Measurements from ENCODE around the gene TREML2.
"Not testable (repeated sequence)": the region's sequence is repeated elsewhere in the genome, so short reads cannot be mapped to it uniquely, and the experiment has no call there.

TREML2 gene, protein sequence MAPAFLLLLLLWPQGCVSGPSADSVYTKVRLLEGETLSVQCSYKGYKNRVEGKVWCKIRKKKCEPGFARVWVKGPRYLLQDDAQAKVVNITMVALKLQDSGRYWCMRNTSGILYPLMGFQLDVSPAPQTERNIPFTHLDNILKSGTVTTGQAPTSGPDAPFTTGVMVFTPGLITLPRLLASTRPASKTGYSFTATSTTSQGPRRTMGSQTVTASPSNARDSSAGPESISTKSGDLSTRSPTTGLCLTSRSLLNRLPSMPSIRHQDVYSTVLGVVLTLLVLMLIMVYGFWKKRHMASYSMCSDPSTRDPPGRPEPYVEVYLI

GRCh38 chr6:41200901-41201763, at the start of gene TREML2:
Gene TREML2 (minus strand): TSS chr6:41201149. CDS start chr6:41201008, 141 bp downstream.
- peak; percentile 76 for DNase-seq

DNA sequence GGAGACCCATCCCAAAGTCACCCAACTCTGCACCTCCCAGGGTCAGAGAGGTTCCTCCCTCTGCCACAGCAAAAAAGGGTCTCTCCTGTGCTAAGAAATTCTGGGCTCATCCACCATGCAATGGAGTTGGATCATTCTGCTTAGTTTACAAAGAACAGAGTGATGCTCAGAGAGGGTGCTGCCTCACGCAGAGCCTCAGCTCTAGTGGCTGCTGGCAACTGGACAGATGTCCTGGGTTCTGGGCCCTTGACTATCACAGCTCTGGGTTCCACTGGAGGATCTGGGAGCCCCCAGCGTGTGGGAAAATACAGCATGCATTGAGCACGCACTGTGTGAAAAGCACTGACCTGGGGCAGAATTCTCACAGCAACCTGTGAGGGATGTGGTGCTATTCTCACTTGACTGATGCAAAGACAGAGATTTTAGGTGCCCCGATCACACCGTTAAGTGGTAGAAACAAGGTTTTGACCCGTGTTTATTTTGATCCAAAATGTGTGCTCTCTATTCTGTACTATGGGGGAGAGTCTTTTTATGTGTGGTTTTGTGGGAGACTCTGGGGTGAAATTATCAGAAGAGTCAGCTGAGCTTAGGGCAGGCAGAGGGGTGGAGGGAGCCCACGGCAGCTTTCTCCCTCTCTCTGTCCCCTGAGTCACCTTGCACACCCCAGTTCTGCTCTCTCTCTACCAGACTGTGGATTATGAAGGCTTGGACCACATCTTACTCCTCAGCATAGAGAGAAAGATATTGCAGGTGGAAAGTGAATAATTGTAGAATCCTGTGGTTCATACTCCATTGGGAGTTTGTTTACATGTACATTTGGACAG, 47.1 kb upstream of the TREML2 start:
- DNase-seq = no peak

DNA sequence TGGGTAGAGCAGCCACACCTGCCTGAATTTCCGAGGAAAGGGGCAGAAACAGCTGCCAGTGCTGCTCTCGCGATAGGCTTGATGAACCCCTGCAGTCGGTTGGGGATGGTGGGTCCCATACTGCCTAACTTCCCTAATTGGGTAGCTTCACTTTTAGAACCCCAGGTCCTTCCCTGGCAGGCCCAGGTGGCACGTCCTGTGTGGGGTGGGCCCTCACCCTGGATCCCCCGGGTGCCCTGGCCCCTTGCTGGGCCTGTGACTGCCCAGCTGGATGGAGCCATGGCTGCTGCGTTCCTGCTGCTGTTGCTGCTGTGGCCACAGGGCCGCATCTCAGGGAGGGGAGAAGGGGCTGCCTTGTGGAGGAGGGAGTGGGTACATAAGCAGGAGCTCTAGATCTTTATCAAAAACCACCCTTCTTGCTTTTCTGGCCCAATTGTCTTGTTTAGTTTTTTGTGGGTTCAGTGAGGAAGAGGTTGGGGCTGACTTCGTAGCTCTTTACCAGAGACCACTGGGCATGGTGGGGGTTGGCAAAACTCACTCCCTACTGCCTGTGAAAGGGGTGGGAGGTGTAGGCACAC, 46.4 kb upstream of the TREML2 start:
- DNase-seq = no peak

- not testable (repeated sequence) for DNase-seq
Observed at GRCh38 chr6:41246529-41246928, 45.6 kb upstream of the TREML2 start.

DNA sequence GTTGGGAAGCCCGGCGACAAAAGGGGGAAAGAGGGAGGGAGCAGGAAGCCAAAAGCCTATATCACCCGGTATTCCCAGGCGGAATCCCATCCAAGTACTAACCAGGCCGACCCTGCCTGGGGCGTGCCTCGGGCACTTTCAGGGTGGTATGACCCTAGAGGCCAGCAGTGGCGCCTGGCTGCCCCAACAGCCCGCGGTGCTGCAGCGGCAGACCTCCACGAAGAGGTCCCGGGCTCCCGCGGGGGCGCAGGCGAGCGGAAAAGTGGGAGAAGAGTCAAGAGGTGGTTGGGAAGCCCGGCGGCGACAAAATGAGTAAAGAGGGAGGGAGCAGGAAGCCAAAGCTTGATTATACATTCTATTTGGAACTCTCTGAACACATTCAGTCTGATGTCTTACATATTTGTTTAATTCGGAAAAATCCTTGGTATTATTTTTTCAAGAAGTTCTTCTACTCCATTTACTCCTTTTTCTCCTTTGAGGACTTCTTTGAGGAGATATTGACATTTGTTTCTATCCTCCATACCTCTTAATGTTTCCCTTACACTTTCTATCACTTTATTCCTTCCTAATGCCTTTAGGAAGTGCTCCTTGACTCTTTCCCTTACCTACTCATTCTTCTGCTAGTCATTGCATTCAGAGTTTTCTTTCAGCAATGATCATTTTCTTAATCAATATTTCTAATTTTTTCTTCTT, 38.7 kb upstream of the TREML2 start:
- DNase-seq = no peak

GRCh38 chr6:41237128-41237527, 36.2 kb upstream of the TREML2 start:
- DNase-seq = peak; percentile 42

DNA sequence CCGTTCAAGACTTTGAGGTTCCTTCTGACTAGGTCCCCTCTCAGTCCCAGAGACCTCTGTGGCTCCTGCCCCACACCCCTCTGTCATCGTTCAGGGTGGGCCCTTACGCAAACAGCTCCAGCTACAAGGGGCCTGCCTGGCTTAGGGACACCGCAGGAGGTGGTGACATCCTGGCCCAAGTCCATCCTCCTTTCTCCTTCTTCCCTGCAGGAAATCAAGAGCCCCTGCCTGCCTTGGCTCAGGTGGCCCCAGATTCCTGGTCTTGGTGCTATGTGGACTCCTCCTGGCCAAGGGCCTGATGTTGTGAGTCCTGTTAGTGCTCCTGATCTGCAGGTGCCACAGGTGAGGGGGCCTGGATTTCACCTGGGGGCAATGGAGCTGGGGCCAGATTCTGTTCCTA, 35.3 kb upstream of the TREML2 start:
- no peak for DNase-seq

- DNase-seq = no peak
Observed at GRCh38 chr6:41232667-41233066, 31.7 kb upstream of the TREML2 start.

GRCh38 chr6:41231246-41231645, 30.3 kb upstream of the TREML2 start:
- no peak for DNase-seq

DNA sequence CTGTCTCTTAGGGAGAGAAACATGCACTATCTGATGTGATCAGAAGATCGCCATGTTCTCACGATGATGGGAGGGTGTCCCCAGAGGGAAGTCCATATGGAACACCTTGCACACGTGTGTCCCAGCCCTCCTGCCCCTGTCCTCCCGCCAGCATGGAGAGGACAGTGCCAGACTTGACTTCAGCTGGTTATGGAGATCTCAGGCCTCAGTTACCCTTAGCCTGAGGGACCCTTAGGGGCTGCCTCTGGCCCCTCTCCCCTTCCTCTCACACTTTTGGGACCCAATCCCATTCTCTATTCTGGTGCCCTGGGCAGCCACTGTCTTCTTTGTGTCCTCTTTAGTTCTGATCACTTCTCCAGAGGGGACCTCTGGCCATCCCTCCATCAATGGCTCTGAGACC, 28.8 kb upstream of the TREML2 start:
- no peak for DNase-seq

- no peak for DNase-seq
Observed at GRCh38 chr6:41228616-41229015, 27.7 kb upstream of the TREML2 start.

DNA sequence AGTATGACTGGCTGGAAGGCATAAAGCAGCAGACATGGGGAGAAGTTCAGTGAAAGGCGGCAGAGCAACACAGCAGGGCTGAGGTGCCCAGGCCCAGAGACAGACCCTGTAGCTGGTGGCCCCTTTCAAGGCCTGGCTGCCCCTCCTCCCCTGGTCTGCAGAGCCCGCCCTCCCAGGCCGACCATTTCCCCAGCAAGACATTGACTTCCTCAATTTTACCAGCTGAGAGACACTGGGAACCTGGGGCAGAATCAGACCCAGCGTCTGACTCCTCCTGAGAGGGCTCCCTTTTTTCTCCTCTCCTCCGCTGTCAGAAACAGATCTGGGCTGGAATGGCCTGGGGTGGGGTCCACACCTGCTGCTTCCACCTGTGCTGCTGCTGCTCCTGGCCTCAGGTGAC, 27.1 kb upstream of the TREML2 start, which contains the start of gene TREML4:
Gene TREML4, plus strand, starts transcription at position 254 of the 400 bp plus-strand sequence. Its CDS starts 79 bp downstream, at position 333.
- DNase-seq = no peak

DNA sequence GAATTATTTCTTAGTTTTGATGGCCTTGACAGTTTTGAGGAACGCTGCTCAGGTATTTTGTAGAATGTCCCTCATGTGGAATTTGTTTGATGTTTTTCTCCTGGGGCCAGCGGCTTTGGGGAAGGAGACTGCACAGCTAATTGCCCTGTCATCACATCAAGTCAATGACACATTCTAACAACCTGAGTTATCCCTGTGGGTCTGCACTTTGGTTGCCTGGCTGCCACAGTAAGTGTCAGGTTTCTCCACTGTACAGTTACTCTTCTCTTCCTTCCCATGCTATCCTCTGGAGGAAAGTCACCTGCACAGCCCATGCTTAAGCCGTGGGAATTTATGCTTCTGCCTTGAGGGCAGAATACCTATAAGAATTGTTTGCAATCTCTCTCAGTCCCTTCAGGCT, 25.8 kb upstream of the TREML2 start:
- no peak for DNase-seq

- DNase-seq = no peak
Observed at GRCh38 chr6:41224800-41225199, 23.9 kb upstream of the TREML2 start.

GRCh38 chr6:41222513-41222912, 21.6 kb upstream of the TREML2 start:
- DNase-seq = peak; percentile 45

DNA sequence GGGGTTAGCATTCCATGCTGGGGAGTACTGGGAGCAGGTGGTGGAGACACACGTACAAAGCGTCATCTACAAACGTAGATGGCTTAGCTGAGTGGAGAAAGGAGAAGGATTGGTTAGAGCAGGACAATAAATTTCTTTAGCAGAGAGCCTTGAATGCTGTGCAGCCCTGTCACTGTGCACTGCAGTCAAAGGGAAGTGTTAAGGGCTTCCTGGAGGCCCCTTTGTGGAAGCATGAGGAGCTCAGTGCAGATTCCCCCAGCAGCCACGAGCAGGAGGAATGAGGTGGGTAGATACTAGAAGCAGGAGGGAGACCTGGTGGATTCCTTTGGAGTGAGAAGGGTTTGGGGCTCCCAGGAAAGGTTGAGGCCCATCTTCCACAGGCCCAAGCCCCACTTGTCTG, 21.1 kb upstream of the TREML2 start:
- peak; percentile 45 for DNase-seq

DNA sequence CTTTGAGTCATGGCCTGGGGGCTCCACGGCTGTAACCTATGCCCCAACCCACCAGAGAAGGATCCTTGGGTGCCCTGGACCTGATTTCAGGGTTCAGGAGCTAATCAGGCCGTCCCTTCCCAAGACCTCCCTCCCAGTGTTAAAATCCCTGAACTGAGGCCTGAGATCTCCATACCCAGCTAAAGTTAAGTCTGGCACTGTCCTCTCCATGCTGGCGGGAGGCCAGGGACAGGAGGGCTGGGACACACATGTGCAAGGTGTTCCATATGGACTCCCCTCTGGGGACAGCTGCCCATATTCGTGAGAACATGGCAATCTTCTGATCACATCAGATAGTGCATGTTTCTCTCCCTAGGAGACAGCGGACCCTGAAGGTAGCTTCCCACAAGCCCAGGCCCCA, 15.7 kb upstream of the TREML2 start:
- DNase-seq = no peak

GRCh38 chr6:41215777-41216176, 14.8 kb upstream of the TREML2 start:
- no peak for DNase-seq

DNA sequence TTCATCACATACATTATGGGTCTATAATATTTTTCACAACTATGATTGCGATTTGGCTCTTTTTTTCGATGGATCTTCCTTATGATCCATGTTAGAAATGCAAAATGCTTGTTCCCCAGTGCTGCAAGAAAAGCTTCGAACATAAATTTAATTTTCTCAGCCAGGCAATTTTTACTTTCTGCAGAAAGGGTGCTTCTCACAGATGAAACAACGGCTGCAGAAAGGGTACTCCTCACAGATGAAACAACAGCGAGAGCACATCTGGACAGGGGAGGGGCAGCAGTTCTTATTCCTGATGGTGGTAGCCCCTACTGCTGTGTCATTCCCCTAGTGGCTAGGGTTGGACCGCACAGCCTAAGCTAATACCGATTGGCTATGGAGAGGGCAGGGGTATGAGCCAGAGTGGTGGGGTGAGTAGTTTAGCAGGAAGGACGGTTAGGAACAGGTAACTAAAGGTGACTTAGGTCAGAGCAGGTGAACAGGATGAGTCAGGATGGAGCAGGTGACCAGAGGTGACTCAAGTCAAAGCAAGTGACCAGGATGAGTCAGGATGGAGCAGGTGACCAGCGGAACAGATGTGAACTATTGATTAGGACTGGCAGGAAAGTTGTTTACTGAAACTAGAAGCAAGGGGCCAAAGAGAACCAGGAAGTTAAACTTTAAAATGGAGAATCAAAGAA, 13.8 kb upstream of the TREML2 start:
- no peak for DNase-seq

DNA sequence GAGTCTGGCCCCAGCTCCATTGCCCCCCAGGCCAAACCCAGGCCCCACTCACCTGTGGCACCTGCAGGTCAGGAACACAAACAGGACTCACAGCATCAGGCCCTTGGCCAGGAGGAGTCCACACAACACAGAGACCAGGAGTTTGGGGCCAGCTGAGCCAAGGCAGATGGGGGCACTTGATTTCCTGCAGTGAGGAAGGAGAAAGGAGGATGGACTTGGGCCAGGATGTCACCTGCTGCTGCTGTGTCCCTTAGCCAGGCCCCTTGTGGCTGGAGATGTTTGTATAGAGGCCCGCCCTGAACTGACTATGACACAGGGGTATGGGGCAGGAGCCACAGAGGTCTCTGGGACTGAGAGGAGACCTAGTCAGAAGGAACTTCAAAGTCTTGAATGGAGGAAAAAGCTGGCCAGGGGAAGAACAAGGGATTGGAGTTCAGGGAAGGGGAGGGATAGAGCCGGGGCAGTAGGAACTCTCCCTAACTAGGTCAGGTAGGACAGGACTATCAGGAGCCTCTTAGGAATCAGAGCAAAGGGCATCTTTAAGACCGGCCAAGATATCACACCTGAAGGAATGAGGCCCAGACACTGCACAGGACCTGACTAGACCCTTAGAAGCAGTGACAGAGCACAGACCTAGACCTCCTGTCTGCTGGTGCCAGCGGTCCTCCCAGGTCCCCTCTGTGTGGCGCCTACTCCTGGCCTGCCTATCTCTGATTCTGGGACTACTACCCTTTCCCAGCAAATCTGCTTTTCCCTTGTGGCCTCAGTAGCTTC, 8.8 kb upstream of the TREML2 start:
- DNase-seq = no peak

Data from GDM1 (cell line).